ENCODE measurements around the gene GATB.

DNA sequence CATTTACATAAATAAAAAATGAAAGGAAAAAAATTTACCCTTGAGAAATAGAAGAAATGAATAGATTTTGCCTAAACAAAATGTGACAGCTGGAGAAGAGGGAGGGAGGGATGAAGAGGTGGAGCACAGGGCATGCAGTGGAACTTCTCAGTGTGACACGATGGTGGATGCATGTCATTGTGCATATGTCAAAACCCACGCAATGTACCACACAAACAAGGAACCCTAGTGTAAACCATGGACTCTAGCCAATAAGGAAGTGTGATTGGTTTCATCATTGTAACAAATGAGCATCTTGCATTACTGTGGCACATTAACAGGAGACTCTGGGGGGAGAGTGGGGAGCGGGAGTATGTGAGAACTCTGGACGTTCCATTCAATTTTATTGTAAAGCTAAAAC is 58.6 kb downstream of the GATB start:
- TF ChIP-seq POLR2AphosphoS5 (IDR thresholded peaks at IDR 0.05; ENCODE audit: borderline replicate concordance, low read depth, low read length) (no peak), EZH2 (IDR thresholded peaks at IDR 0.05) (no peak)
